Brain pericyte (primary cell): ENCODE data around the gene ARSA.

Source experiments
- DNase-seq: peaks from one replicate; pipeline ENCODE4 v3.0.0-alpha.2; 2012; ENCODE audit warnings: low read depth, low spot score

The ARSA gene

DNA sequence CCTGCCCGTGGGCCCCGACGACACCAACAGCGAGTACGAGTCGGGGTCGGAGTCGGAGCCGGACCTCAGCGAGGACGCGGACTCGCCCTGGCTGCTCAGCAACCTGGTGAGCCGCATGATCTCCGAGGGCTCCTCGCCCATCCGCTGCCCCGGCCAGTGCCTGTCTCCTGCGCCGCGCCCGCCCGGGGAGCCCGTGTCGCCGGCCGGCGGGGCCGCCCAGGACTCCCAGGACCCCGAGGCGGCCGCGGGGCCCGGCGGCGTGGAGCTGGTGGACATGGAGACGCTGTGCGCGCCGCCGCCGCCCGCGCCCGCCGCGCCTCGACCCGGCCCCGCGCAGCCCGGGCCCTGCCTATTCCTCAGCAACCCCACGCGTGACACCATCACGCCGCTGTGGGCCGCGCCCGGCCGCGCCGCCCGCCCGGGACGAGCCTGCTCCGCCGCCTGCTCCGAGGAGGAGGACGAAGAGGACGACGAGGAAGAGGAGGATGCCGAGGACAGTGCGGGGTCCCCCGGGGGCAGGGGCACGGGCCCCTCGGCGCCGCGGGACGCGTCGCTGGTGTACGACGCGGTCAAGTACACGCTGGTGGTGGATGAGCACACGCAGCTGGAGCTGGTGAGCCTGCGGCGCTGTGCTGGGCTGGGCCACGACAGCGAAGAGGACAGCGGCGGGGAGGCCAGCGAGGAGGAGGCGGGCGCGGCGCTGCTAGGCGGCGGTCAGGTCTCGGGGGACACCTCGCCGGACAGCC lies 23.5 kb downstream of the ARSA start:
- no peak for DNase-seq

GRCh38 chr22:50603511-50604255 lies 24.3 kb downstream of the ARSA start:
- DNase-seq: no peak

DNA sequence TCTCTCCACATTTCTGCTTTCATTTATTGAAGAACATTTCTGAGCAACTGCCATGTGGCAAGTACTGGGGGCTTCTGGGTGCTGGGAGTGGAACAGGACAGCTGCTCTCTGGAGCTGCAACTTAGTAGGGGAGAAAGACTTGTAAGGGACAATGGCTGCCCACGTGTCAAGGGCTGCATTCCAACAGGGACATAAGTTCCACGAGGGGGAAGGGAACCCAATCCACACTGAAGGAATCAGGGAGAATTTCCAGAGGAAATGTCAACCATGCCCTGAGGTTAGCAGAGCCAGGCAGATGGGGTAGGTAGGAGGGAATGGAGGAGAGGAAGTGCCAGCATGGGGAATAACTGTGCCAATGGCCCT lies 25.6 kb downstream of the ARSA start:
- no peak for DNase-seq

DNA sequence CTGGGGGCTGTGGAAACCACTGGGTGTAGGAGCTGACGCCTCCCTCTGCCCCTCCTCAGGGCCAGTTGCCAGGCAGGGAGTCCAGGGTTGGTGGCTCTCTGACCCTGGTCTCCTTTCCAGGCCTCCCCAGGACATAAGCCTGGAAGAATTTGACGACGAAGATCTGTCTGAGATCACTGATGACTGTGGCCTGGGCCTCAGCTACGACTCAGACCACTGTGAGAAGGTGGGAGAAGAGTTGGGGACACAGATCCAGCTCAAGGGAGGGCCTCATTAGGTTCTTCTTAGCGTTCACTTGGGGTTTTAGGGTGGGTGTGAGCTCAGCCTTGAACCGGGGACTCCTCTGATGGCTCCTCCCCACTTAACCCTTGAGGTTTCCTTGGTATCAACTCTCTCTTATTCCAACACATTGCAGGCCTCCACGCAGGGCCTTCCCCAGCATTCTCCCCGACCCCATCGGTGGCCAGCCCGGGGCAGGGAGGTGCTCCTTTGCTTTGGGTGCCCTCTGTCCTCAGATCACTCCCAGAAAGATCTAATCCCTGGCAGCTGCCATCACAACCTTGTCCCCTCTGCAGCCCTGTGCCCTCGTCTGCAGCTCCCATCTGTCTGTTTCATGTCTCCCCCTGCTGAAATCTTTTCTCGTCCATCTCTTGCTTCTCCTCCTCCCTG lies 26.1 kb downstream of the ARSA start:
- DNase-seq: no peak

GRCh38 chr22:50600967-50601668 lies 26.8 kb downstream of the ARSA start:
- DNase-seq: no peak

GRCh38 chr22:50600538-50600937 lies 27.4 kb downstream of the ARSA start, which contains the start of gene MAPK8IP2:
MAPK8IP2 (plus strand) TSS chr22:50600793; CDS start chr22:50600819, 26 bp downstream.
- DNase-seq: no peak

- no peak for DNase-seq
Measured at GRCh38 chr22:50599816-50600455, 28.0 kb downstream of the ARSA start.

GRCh38 chr22:50597097-50597496 lies 30.9 kb downstream of the ARSA start:
- no peak for DNase-seq

GRCh38 chr22:50595189-50595588 lies 32.8 kb downstream of the ARSA start:
- DNase-seq: no peak

DNA sequence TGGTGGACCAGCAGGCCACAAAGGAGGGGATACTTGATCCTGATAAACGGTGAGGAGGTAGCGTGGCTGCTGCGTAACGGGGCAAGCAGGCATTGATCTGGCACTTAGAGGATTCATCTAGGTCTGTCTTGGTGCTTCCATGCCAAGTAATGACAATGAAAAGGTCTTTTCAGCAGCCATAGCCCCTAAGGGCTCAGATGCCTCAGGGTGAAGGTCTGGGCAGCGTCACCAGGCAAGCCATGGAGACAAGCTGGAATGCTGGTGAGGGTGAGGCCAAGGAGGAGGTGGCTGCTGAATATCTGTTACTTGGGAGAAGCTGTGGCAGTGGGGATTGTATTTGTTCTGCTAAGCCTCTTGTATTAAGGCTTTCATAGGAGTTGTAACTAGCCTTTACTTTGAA lies 40.5 kb downstream of the ARSA start:
- no peak for DNase-seq

DNA sequence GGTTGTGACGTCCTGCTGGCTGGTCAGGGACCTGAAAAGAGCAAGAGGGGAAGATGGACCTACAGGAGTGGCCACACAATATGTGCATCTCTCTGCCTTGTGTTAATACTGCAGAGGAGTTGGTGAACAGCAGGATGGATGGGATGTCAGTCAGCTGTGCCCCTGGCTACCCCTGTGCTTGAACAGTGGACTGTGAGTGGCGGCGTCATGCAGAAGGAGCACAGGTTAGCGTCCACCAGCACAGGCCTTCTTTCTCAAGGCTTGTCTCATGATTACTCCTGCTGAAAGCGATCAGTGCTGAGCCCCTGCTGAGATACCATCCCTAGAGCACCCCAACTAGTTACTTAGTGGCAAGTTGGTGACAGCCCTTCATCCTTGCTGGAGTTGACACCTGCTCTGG lies 41.5 kb downstream of the ARSA start:
- DNase-seq: no peak

DNA sequence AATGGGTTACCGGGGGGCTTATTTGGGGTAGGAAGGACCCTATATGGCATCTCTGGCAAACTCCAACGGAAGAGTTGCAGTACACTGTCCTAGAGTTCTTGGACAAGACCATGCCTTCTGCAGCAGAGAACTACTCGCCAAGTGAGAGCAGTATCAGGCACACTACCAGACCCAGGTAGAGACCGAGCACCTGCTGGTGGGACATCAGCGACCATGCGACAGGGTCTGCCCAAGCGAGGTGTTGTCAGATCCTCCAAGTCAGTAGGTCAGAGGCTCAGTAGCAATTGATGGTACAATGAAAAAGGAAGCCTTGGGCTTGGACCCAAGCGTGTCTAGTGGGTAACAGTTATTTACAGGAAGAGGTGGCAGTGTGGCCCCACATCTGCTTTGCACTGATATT lies 42.2 kb downstream of the ARSA start:
- DNase-seq: no peak

GRCh38 chr22:50585238-50585637 lies 42.7 kb downstream of the ARSA start:
- no peak for DNase-seq

DNA sequence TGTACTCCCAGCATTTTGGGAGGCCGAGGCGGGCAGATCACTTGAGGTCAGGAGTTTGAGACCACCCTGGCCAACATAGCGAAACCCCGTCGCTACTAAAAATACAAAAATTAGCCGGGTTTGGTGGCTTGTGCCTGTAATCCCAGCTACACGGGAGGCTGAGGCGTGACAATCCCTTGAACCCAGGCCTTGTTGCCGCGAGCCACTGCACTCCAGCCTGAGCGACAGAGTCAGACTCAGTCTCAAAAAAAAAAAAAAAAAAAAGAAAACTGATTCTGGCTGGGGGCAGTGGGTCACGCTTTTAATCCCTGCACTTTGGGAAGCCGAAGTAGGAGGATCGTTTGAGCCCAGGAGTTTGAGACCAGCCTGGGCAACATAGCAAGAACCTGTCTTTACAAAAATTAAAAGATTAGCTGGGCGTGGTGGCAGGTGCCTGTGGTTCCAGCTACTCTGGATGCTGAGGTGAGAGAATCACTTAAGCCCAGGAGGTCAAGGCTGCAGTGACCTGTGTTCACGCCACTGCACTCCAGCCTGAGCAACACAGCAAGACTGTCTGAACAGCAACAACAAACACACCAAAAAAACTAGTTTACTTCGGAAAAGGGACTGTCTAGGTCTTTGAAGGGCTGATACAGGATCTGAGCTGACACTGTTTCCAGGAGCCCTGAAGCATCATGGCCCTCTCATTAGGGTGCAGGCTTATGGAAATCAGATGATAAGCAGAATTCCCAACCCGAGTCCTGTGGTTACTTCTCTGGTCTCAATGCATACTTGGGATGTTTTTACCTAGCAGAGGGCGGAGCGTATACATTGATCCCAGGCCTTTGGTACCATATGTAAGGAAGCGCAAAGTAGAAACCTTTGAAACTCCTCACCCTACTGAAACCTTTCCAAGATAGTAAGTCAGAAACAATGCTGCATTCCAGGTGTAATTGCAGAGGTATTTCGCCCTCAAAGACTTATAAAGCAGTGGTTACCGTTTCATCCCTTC lies 43.6 kb downstream of the ARSA start:
- no peak for DNase-seq

GRCh38 chr22:50583294-50583861 lies 44.6 kb downstream of the ARSA start:
- no peak for DNase-seq

DNA sequence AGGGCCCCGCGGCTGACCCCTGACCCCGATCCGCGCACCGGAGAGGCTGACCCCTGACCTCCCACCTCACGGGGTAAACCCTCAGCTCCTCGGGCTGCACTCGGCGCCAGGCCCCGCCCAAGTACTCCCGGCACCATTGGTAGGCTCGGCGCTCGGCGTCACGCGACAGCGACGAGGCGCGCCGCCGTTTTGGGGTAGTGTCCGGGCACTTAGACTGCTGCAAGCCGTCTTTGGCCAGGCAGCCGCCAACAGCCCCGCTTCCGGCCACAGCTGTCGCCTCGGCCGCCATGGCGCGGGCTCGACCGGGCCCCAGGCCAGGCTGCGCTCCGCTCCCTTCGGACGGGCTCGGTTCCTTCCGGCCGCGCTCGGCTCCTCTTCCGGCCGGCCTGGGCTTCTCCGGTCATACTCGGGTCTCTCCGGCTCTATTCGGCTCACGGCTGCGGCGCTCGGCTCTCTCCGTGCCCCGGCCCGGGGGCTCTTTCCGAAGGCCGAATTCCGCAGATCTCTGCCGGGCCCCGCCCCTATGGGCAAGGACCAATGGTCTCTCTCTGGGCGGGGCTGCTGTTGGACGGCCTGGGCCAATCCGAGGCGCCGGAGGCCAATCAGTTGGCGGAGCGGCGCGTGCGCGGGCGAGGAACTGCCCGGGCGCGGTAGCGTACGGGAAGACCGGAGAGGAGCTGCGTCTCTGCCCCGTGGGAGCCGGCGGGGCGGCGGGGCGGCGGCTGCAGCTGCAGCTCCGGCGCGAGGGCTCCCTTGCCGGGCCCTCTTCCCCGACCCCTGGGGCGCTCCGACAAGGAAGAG lies 45.3 kb downstream of the ARSA start, which contains the start of gene CHKB:
CHKB (minus strand) TSS at position 357 of the 801 bp plus-strand sequence; CDS start at position 289, 68 bp downstream.
- peak; percentile 91 for DNase-seq

DNA sequence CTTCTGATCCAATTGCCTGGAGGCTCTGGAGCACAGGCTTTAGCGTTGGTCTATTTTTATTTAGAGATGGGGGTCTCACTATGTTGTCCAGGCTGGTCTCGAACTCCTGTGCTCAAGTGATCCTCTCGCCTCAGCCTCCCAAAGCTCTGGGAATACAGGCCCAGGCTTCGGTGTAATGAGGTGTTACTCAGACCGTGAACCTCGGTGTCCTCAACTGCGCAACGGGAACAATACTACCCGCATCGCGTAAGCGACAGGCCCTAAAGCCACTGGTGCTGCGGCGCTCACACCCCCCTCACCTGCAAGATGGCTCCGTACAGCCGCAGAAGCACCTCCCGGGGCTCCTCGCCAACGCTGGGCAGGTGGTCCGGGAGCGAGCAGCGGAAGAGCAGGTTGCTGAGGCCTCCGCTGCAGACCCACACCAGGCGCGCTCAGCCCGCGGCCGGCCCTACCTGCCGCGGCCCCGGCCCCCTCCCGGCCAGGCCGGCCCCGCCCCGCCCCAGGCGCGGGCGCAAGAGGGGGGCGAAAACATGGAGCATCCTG lies 45.9 kb downstream of the ARSA start:
- no peak for DNase-seq
